WERI-Rb-1 (cell line): ENCODE measurements around the gene IDI1.

Experiments
- DNase-seq: peaks from one replicate; pipeline ENCODE4 v3.0.0-alpha.2; 2020
- H3K27ac ChIP-seq: fragments of 250-450 bp; sonication (Bioruptor Pico); 2 replicates; pipeline ENCODE4 v1.5.1; 2020; ENCODE audit warnings: mild to moderate bottlenecking, moderate library complexity
- H3K27me3 ChIP-seq: fragments of 250-450 bp; sonication (Bioruptor Pico); 2 replicates; pipeline ENCODE4 v1.5.1; 2021; ENCODE audit warnings: mild to moderate bottlenecking, low read depth, moderate library complexity; ENCODE audit not compliant: insufficient read depth, severe bottlenecking
- H3K36me3 ChIP-seq: fragments of 250-450 bp; sonication (Bioruptor Pico); 2 replicates; pipeline ENCODE4 v1.5.1; 2020; ENCODE audit warnings: mild to moderate bottlenecking, moderate library complexity
- H3K4me3 ChIP-seq: 2 replicates; pipeline ENCODE4 v1.5.1; 2011; ENCODE audit warnings: low read depth, mild to moderate bottlenecking, control low read depth, low read length
- H3K9me3 ChIP-seq: fragments of 250-450 bp; sonication (Bioruptor Pico); 2 replicates; pipeline ENCODE4 v1.5.1; 2021; ENCODE audit warnings: mild to moderate bottlenecking, moderate library complexity; ENCODE audit not compliant: severe bottlenecking
- CTCF ChIP-seq: IDR thresholded peaks from 2 replicates; pipeline ENCODE4 v1.5.1; 2011; ENCODE audit warnings: low read depth, mild to moderate bottlenecking, control low read depth, inconsistent platforms, low read length

IDI1 gene

GRCh38 chr10:1093696-1094095, 44.8 kb upstream of the IDI1 start:
- no peak for DNase-seq
- no peaks in the 10 kb centered on the region for H3K27me3 ChIP-seq
- TF ChIP-seq CTCF: no peak
- H3K27ac ChIP-seq: no peak overlapping the region
- no peak overlapping the region for H3K4me3 ChIP-seq
- H3K36me3 ChIP-seq: no peaks in the 10 kb centered on the region
- H3K9me3 ChIP-seq: no peaks in the 10 kb centered on the region

GRCh38 chr10:1090696-1091095, 41.8 kb upstream of the IDI1 start:
- DNase-seq: no peak
- Histone ChIP-seq H3K36me3 (no peaks in the 10 kb centered on the region), H3K4me3 (no peak overlapping the region), H3K27me3 (no peaks in the 10 kb centered on the region), H3K9me3 (no peaks in the 10 kb centered on the region), H3K27ac (no peak overlapping the region)
- no peak for TF ChIP-seq CTCF

- no peaks in the 10 kb centered on the region for H3K27me3 ChIP-seq
- H3K27ac ChIP-seq: no peak overlapping the region
- TF ChIP-seq CTCF: no peak
- no peak overlapping the region for H3K4me3 ChIP-seq
- DNase-seq: no peak
- no peaks in the 10 kb centered on the region; the same call in 1 of the 2 replicates for H3K36me3 ChIP-seq
- H3K9me3 ChIP-seq: no peaks in the 10 kb centered on the region
Observed at GRCh38 chr10:1089017-1089689, 40.2 kb upstream of the IDI1 start.

GRCh38 chr10:1086787-1087186, 37.9 kb upstream of the IDI1 start:
- no peaks in the 10 kb centered on the region; the same call in 1 of the 2 replicates for H3K36me3 ChIP-seq
- no peaks in the 10 kb centered on the region for H3K27me3 ChIP-seq
- TF ChIP-seq CTCF: no peak

GRCh38 chr10:1085258-1085657, 36.3 kb upstream of the IDI1 start:
- TF ChIP-seq CTCF: no peak
- no peaks in the 10 kb centered on the region for H3K27me3 ChIP-seq
- H3K4me3 ChIP-seq: no peak overlapping the region
- H3K36me3 ChIP-seq: no peaks in the 10 kb centered on the region; the same call in 1 of the 2 replicates
- no peaks in the 10 kb centered on the region for H3K9me3 ChIP-seq
- DNase-seq: no peak
- H3K27ac ChIP-seq: no peak overlapping the region

More at GRCh38 chr10:1086787-1087186, 37.9 kb upstream of the IDI1 start:
- no peak overlapping the region for H3K27ac ChIP-seq
- DNase-seq: no peak
- no peaks in the 10 kb centered on the region for H3K9me3 ChIP-seq
- no peak overlapping the region for H3K4me3 ChIP-seq
